Activated naive CD8-positive, alpha-beta T cell treated with anti-CD3 and anti-CD28 coated beads, Interleukin-2, amount 50 U/mL, for 24 hours (primary cell): Measurements from ENCODE around the gene PXYLP1.

Experiments used
- ATAC-seq: fragments of 150-1000 bp; cut with Tn5 transposase; one replicate; pipeline ENCODE4 v1.10.0; 2021
- DNase-seq: peaks from one replicate; pipeline ENCODE4 v3.0.0; 2021
- H3K27ac Mint-ChIP-seq: one replicate; pipeline ENCODE4 v1.8.0; 2021; ENCODE audit warnings: mild to moderate bottlenecking, mixed read lengths
- H3K27me3 Mint-ChIP-seq: one replicate; pipeline ENCODE4 v1.8.0; 2021; ENCODE audit warnings: mixed read lengths
- H3K36me3 Mint-ChIP-seq: one replicate; pipeline ENCODE4 v1.8.0; 2021; ENCODE audit warnings: low read depth, mixed read lengths
- H3K4me1 Mint-ChIP-seq: one replicate; pipeline ENCODE4 v1.8.0; 2021; ENCODE audit warnings: mixed read lengths
- H3K4me3 Mint-ChIP-seq: one replicate; pipeline ENCODE4 v1.8.0; 2021; ENCODE audit warnings: mild to moderate bottlenecking, moderate library complexity, mixed read lengths
- H3K9me3 Mint-ChIP-seq: one replicate; pipeline ENCODE4 v1.8.0; 2021; ENCODE audit warnings: mixed read lengths

The PXYLP1 gene

DNA sequence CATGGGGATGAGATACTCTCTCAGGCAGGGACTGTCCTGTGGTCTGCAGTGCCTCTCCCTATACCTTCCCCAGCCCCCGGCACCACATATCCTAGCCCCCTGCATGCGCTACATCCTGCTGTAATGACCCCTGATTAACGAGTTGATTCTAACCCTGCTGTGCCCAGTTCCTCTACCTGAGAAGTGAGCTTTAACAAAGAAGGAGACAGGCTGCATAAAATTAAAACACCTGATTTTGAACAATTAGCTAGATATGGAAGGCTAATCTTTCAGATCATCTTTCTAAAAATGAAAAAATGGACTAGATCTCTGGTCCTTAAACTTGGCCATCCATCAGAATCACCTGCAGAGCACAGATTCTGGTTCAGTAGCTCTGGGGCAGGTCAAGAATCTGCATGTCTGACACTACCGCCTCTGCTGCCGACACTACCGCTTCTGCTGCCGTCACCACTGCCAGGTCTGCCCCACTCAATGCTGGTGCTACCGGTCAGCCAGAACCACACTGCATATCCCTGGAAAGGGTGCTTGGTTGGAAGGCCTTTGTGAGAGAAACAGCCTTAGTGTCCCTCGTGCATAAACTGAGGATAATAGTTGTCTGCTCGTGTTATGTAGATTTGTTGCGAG is 103.1 kb downstream of the PXYLP1 start:
- Mint-ChIP-seq H3K4me3 (no peak overlapping the region), H3K9me3 (no peaks in the 10 kb centered on the region), H3K36me3 (no peaks in the 10 kb centered on the region), H3K4me1 (peaks cover 3% of the 10 kb centered on the region), H3K27me3 (no peaks in the 10 kb centered on the region), H3K27ac (no peak overlapping the region)
- DNase-seq: no peak
- ATAC-seq: no peak

DNA sequence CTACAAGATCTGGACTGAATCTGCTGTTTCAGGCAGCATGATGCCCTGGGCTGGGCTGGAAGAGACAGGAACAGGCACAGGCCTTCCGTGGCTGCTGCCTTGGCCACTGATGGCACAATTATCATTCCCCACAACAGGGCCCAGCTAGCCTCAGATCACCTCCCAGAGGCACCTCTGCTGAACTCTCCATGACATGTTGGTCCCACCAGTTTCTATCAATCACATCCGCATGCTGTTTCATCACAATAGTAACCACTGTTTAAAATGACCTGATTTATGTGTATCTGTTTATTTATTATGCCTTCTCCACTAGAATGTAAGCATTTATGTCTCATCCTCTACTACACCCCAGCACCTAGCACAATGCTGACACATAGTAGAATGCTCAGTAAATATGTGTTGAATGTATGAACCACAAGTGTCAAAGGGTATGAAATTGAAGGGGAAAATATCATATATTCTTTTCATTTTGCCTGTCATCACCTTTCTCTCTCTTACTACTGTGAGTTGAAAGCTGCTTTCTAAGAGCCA is 104.0 kb downstream of the PXYLP1 start:
- Mint-ChIP-seq H3K27me3 (no peaks in the 10 kb centered on the region), H3K27ac (no peak overlapping the region), H3K36me3 (no peaks in the 10 kb centered on the region), H3K9me3 (no peaks in the 10 kb centered on the region), H3K4me3 (no peak overlapping the region), H3K4me1 (peaks cover 3% of the 10 kb centered on the region)
- no peak for ATAC-seq
- no peak for DNase-seq

DNA sequence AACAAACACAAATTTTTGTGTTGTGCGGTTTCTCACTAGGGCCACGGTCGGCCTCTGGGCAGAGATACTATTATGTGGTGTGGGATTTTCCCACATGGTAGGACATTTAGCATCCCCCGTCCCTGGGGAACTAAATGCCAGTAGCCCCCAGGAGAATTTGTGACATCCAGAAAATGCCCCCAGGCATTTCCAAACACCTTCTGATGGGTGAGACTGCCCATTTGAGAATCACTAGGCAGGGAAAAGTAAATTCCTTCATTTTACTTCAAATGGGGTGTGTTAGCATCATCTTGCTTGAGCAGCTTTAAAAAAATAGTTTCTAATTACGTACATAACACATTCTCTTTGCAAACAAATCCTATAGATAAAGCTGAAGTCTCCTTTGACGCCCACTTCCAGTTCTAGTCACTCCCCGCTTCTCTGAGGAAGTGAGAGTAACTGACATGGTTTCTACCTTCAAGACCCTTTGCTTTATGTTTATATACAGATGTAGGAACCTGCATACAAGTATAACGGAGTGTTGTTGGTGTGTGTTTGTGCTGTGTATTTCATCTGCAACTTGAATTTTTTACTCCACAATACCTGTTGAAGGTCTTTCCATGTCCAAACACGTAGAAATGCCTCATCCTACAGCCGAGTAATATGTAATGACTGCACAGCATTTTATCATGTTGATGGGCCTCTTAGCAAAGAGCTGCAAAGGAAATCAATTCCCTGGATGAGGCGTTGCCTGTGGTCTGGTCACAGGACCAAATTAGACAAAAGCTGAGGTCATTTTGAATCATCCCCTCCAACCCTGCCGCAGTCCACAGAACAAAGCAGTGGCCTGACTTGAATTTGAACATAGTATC is 105.3 kb downstream of the PXYLP1 start:
- Mint-ChIP-seq H3K27ac (no peak overlapping the region), H3K4me3 (no peak overlapping the region), H3K36me3 (no peaks in the 10 kb centered on the region), H3K4me1 (peaks cover 3% of the 10 kb centered on the region), H3K27me3 (no peaks in the 10 kb centered on the region), H3K9me3 (peaks cover 4% of the 10 kb centered on the region)
- no peak for ATAC-seq
- no peak for DNase-seq

DNA sequence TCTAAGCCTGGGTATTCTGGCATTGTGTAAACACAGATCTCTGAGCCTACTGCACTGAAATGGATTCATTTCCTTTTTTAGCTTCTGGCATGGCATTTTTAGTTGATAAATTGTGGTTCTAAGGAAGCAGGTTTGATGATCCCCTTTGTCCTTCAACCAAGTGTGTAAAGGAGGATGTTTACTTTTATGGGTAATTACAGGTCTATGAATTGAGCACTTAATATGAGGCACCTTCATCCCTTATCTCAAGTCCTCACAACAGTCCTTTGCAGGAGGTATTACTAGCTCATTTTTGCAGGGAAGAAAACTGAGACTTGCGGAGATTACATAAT is 105.9 kb downstream of the PXYLP1 start:
- H3K4me1 Mint-ChIP-seq: peaks cover 3% of the 10 kb centered on the region
- H3K4me3 Mint-ChIP-seq: no peak overlapping the region
- H3K27ac Mint-ChIP-seq: no peak overlapping the region
- H3K36me3 Mint-ChIP-seq: no peaks in the 10 kb centered on the region
- no peak for DNase-seq
- no peak for ATAC-seq
- no peaks in the 10 kb centered on the region for H3K27me3 Mint-ChIP-seq
- H3K9me3 Mint-ChIP-seq: peaks cover 4% of the 10 kb centered on the region

DNA sequence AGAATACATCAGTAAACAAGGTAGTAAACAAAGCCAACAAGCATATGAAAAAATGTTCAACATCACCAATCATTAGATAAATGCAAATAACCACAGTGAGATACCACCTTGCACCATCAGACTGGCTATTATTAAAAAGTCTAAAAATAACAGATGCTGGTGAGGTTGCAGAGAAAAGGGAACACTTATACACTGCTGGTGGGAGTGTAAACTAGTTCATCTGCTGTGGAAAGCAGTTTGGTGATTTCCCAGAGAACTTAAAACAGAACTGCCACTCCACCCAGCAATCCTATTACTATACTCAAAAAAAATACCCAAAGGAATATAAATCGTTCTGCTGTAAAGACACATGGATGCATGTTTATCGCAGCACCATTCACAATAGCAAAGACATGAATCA is 106.4 kb downstream of the PXYLP1 start:
- ATAC-seq (no peak), DNase-seq (no peak)
- Mint-ChIP-seq H3K9me3 (peaks cover 4% of the 10 kb centered on the region), H3K4me3 (no peak overlapping the region), H3K36me3 (no peaks in the 10 kb centered on the region), H3K27me3 (no peaks in the 10 kb centered on the region), H3K27ac (no peak overlapping the region), H3K4me1 (peaks cover 3% of the 10 kb centered on the region)

DNA sequence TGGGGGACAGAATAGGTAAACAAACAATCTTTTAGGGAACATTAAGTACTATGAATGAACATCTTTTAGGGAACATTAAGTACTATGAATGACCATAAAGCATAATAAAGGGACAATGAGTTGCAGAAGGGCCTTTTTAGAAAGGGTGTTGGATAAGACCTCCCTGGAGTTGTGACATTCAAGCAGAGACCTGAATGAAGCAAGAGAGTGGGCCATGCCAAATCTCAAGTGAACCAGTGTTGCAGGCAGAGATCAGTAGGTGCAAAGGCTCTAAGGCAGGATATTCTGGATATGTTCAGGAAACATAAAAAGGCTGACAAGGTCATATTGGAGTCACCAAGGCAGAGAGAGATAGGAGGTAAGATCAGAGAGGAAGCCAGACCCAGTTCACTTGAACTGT is 107.3 kb downstream of the PXYLP1 start:
- Mint-ChIP-seq H3K27me3 (no peaks in the 10 kb centered on the region), H3K9me3 (peaks cover 4% of the 10 kb centered on the region), H3K4me3 (no peak overlapping the region), H3K36me3 (no peaks in the 10 kb centered on the region), H3K4me1 (peaks cover 3% of the 10 kb centered on the region), H3K27ac (no peak overlapping the region)
- ATAC-seq (no peak), DNase-seq (no peak)

DNA sequence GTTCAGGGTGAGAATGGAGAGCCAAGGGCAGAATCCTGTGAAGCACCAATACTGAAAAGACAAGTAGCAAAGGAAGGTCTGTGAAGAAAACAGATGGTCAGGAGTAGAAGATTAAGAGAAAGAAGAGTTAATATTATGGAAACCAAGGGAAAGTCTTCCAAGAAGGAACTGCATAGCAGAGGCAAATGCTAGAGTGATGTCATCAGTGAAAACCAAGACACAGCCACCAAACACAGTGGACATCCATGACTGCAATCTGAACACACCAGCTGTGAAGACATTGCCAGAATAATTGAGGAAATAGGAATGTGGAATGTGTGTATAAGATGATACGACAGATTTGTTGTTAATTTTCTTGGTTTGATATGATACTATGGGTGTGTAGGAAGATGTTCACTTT is 109.9 kb downstream of the PXYLP1 start:
- no peak for DNase-seq
- no peak for ATAC-seq
- Mint-ChIP-seq H3K4me1 (peaks cover 3% of the 10 kb centered on the region), H3K4me3 (no peak overlapping the region), H3K9me3 (peaks cover 4% of the 10 kb centered on the region), H3K36me3 (no peaks in the 10 kb centered on the region), H3K27ac (no peak overlapping the region), H3K27me3 (no peaks in the 10 kb centered on the region)

DNA sequence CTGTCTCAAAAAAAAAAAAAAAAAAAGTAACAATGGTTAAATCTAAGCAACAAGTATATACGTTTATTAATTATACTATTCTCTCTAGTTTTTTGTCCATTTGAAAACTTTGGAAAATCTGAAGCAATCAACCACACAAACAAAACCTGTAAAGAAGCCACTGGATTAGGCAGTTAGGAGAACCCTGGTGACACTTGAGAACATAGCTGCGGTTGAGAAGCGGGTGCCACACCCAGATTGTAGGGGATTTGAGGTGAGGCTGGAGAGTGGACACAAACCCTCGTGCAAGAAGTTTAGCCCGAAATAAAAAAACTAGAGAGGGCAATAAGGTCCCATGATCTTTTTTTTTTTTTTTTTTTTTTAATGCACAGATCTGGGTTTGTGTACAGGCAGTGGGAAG is 110.8 kb downstream of the PXYLP1 start:
- Mint-ChIP-seq H3K27ac (no peak overlapping the region), H3K9me3 (peaks cover 4% of the 10 kb centered on the region), H3K4me3 (no peak overlapping the region), H3K27me3 (no peaks in the 10 kb centered on the region), H3K36me3 (no peaks in the 10 kb centered on the region), H3K4me1 (peaks cover 1% of the 10 kb centered on the region)
- DNase-seq (no peak), ATAC-seq (no peak)

DNA sequence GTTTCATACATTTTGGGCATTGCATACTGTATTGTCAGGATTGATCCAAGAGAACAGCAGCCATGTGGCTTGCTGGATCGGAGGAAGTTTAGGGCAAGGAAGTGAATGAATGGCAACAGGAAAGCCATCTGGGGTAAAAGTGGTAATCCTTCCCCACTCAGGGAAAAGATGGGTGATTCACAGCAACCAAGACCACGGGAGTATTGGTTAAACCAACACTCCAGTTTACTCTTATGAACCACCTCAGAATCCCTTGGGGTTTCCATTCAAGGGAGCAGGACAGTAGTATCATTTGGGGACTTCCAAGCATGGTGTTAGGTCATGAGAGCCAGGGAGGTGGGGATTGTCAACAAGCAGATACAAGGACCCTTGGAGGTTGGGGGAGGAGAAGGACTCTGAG is 111.5 kb downstream of the PXYLP1 start:
- ATAC-seq (no peak), DNase-seq (no peak)
- Mint-ChIP-seq H3K4me1 (no peaks in the 10 kb centered on the region), H3K9me3 (peaks cover 4% of the 10 kb centered on the region), H3K27me3 (no peaks in the 10 kb centered on the region), H3K27ac (no peak overlapping the region), H3K4me3 (no peak overlapping the region), H3K36me3 (no peaks in the 10 kb centered on the region)

DNA sequence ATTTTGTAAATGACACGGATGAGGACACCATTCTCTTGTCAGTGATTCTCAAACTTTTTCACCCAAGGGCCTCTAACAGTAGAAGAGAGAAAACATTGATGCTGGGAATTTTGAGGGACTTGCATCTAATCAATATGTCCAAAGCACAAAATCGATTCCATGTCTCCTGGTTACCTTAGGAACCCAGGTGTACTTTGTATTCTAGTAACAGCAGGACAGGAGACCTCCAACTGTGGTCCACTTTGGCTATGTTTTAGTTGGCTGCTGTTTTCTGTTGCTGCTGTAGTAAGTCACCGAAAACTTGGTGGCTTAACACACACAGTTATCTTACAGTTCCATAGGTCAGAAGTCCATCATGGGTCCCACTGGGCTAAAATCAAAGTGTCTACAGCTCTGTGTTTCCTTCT is 112.2 kb downstream of the PXYLP1 start:
- H3K4me1 Mint-ChIP-seq: no peaks in the 10 kb centered on the region
- no peak overlapping the region for H3K27ac Mint-ChIP-seq
- DNase-seq (no peak), ATAC-seq (no peak)
- no peaks in the 10 kb centered on the region for H3K27me3 Mint-ChIP-seq
- H3K9me3 Mint-ChIP-seq: peaks cover 4% of the 10 kb centered on the region
- no peak overlapping the region for H3K4me3 Mint-ChIP-seq
- no peaks in the 10 kb centered on the region for H3K36me3 Mint-ChIP-seq
